Coronary artery (tissue), 2 donors: Measurements from ENCODE around the gene S100A3.

Source experiments
- DNase-seq: peaks from one replicate; pipeline ENCODE4 v3.0.0-alpha.2; 2017; ENCODE audit warnings: low spot score
- H3K27ac ChIP-seq, 2 donors: fragments of 200-600 bp; sonication (generic); one replicate each; pipeline ENCODE4 v1.5.1; 2016 to 2019
- H3K4me3 ChIP-seq: fragments of 200-600 bp; sonication (generic); 2 replicates; pipeline ENCODE4 v1.5.1; 2016; ENCODE audit warnings: mild to moderate bottlenecking, moderate library complexity
- CTCF ChIP-seq: fragments of 200-600 bp; sonication (generic); IDR thresholded peaks from one replicate; pipeline ENCODE4 v1.5.1; 2019; ENCODE audit warnings: antibody characterized with exemption

The S100A3 gene

GRCh38 chr1:153503766-153504165 lies 45.3 kb downstream of the S100A3 start:
- Histone ChIP-seq H3K27ac (no peak overlapping the region), H3K4me3 (no peak overlapping the region)
- no peak for DNase-seq
- TF ChIP-seq CTCF, result no peak

DNA sequence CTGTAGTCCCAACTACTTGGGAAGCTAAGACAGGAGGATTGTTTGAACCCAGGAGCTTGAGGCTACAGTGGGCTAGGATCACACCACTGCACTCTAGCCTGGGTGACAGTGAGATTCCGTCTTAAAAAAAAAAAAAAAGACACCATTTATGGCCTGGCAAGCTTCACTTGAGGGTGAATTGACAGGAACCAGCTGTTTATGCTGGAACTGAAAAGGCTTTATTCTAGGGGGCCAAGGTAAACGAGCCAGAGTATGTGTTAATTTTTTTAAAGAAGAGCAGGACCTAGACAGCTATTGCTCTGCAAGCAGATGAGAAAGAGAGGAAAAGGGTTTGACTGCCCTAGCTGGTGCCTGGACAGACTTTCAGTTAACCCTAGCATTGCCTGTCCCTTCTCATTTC lies 50.3 kb downstream of the S100A3 start:
- no peak for TF ChIP-seq CTCF

More for the DNA sequence above, 50.3 kb downstream of the S100A3 start:
- Histone ChIP-seq H3K4me3 (no peak overlapping the region), H3K27ac (no peak overlapping the region)
- DNase-seq, result no peak
